Measurements from ENCODE around the gene CEBPZ.

- TF ChIP-seq EP300 (IDR thresholded peaks at IDR 0.05) (no peak), POLR2A (IDR thresholded peaks at IDR 0.05) (no peak), CTCF (IDR thresholded peaks at IDR 0.05) (no peak)
These were observed 27.7 kb downstream of the CEBPZ start for GRCh38 chr2:37203708-37204107.

All from sigmoid colon (tissue), 4 donors.